ENCODE data around the gene TM9SF1. TPM values are rescaled to one million over a fixed set of nuclear protein-coding genes. Genes with fewer than 3 reads are reported as not detected.

TM9SF1 gene
- total and polyA plus RNA-seq, 9 of the 15 experiments (the other 6 are each of a cell fraction or from before 2014, with no cell fraction given) = 5.3 to 20.3 (median 11.8) TPM

DNA sequence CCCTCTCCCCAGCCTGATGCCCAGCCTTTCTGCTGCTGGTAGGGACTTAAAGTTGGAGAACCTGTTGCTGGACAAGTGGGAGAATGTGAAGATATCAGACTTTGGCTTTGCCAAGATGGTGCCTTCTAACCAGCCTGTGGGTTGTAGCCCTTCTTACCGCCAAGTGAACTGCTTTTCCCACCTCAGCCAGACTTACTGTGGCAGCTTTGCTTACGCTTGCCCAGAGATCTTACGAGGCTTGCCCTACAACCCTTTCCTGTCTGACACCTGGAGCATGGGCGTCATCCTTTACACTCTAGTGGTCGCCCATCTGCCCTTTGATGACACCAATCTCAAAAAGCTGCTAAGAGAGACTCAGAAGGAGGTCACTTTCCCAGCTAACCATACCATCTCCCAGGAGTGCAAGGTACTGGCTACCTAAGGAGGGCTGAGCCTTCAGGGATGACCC lies 11.9 kb upstream of the TM9SF1 start:
- Histone ChIP-seq H2AFZ (ENCODE audit: low read depth, low read length) (no peak overlapping the region), H3K9me3 (replicated peaks; ENCODE audit: control insufficient read depth, insufficient read depth, low read depth, low read length) (no peaks in the 10 kb centered on the region), H3K4me1 (replicated peaks in 1 of 2; ENCODE audit: control insufficient read depth in 2 of 2, insufficient read depth in 2 of 2, low read length in 2 of 2) (peaks cover 8 to 13% of the 10 kb centered on the region in 2 experiments; a peak in 4 of 5 replicates), H3K27ac (ENCODE audit: extremely low read depth, low read depth, low read length) (no peak overlapping the region), H3K36me3 (ENCODE audit: control insufficient read depth, insufficient read depth, low read length) (peaks cover 65% of the 10 kb centered on the region; the same call in 2 of the 3 replicates), H3K4me2 (ENCODE audit: insufficient read depth, low read length) (no peak overlapping the region), H3K9ac (ENCODE audit: insufficient read depth in 1 of 2, low read depth in 2 of 2, low read length in 2 of 2) (no peak overlapping the region; a peak in 1 of 4 replicates), H3K79me2 (ENCODE audit: control insufficient read depth, insufficient read depth, low read length) (peaks cover 8% of the 10 kb centered on the region; the same call in 2 of the 3 replicates), H4K20me1 (replicated peaks; ENCODE audit: control insufficient read depth, insufficient read depth, low read length) (no peaks in the 10 kb centered on the region; the same call in 1 of the 2 replicates), H3K4me3 (no peak overlapping the region), H3K9me1 (ENCODE audit: control insufficient read depth, insufficient read depth, low read length) (no peaks in the 10 kb centered on the region), H3K27me3 (ENCODE audit: control insufficient read depth in 2 of 2, insufficient read depth in 2 of 2, low read length in 2 of 2) (no peaks in the 10 kb centered on the region)
- ATAC-seq (no peak), DNase-seq (ENCODE audit: extremely low read depth in 1 of 4, low spot score in 3 of 4) (no peak), FAIRE-seq (no peak)
- POLR2A ChIA-PET = interaction anchor here (0.6 to 4.0 kb wide), 3 partner anchors 11 to 123 kb away, joined by 3 to 19 read pairs (median 4); partner anchors contain the start of genes CIDEB and TM9SF1
- in situ Hi-C loops (cut with MboI) = no loop called here
- CTCF ChIA-PET (ENCODE audit: low intra/inter-chr PET ratio) = no interaction called here
- no TSS peak for BruUV-seq (replicated peaks)
- WGBS (ENCODE audit: insufficient coverage, low coverage, missing lambda C conversion rate) = 89% methylated on average over 5 of the region's 5 CpGs
- intact Hi-C loops (cut with micrococcal nuclease) = no loop called here
- no peak for TF ChIP-seq KDM5B (IDR thresholded peaks at IDR 0.05; ENCODE audit: insufficient replicate concordance, low read depth, low read length)
- no peak for TF ChIP-seq CCNT2 (IDR thresholded peaks at IDR 0.05; ENCODE audit: borderline replicate concordance, extremely low read depth, insufficient read length, low read depth, low read length)
- no peak for TF ChIP-seq HIVEP1 (CRISPR knock-in tag; IDR thresholded peaks at IDR 0.05)
- no peak for TF ChIP-seq PRMT5 (CRISPR knock-in tag; IDR thresholded peaks at IDR 0.05)
- TF ChIP-seq, protein P1, sequence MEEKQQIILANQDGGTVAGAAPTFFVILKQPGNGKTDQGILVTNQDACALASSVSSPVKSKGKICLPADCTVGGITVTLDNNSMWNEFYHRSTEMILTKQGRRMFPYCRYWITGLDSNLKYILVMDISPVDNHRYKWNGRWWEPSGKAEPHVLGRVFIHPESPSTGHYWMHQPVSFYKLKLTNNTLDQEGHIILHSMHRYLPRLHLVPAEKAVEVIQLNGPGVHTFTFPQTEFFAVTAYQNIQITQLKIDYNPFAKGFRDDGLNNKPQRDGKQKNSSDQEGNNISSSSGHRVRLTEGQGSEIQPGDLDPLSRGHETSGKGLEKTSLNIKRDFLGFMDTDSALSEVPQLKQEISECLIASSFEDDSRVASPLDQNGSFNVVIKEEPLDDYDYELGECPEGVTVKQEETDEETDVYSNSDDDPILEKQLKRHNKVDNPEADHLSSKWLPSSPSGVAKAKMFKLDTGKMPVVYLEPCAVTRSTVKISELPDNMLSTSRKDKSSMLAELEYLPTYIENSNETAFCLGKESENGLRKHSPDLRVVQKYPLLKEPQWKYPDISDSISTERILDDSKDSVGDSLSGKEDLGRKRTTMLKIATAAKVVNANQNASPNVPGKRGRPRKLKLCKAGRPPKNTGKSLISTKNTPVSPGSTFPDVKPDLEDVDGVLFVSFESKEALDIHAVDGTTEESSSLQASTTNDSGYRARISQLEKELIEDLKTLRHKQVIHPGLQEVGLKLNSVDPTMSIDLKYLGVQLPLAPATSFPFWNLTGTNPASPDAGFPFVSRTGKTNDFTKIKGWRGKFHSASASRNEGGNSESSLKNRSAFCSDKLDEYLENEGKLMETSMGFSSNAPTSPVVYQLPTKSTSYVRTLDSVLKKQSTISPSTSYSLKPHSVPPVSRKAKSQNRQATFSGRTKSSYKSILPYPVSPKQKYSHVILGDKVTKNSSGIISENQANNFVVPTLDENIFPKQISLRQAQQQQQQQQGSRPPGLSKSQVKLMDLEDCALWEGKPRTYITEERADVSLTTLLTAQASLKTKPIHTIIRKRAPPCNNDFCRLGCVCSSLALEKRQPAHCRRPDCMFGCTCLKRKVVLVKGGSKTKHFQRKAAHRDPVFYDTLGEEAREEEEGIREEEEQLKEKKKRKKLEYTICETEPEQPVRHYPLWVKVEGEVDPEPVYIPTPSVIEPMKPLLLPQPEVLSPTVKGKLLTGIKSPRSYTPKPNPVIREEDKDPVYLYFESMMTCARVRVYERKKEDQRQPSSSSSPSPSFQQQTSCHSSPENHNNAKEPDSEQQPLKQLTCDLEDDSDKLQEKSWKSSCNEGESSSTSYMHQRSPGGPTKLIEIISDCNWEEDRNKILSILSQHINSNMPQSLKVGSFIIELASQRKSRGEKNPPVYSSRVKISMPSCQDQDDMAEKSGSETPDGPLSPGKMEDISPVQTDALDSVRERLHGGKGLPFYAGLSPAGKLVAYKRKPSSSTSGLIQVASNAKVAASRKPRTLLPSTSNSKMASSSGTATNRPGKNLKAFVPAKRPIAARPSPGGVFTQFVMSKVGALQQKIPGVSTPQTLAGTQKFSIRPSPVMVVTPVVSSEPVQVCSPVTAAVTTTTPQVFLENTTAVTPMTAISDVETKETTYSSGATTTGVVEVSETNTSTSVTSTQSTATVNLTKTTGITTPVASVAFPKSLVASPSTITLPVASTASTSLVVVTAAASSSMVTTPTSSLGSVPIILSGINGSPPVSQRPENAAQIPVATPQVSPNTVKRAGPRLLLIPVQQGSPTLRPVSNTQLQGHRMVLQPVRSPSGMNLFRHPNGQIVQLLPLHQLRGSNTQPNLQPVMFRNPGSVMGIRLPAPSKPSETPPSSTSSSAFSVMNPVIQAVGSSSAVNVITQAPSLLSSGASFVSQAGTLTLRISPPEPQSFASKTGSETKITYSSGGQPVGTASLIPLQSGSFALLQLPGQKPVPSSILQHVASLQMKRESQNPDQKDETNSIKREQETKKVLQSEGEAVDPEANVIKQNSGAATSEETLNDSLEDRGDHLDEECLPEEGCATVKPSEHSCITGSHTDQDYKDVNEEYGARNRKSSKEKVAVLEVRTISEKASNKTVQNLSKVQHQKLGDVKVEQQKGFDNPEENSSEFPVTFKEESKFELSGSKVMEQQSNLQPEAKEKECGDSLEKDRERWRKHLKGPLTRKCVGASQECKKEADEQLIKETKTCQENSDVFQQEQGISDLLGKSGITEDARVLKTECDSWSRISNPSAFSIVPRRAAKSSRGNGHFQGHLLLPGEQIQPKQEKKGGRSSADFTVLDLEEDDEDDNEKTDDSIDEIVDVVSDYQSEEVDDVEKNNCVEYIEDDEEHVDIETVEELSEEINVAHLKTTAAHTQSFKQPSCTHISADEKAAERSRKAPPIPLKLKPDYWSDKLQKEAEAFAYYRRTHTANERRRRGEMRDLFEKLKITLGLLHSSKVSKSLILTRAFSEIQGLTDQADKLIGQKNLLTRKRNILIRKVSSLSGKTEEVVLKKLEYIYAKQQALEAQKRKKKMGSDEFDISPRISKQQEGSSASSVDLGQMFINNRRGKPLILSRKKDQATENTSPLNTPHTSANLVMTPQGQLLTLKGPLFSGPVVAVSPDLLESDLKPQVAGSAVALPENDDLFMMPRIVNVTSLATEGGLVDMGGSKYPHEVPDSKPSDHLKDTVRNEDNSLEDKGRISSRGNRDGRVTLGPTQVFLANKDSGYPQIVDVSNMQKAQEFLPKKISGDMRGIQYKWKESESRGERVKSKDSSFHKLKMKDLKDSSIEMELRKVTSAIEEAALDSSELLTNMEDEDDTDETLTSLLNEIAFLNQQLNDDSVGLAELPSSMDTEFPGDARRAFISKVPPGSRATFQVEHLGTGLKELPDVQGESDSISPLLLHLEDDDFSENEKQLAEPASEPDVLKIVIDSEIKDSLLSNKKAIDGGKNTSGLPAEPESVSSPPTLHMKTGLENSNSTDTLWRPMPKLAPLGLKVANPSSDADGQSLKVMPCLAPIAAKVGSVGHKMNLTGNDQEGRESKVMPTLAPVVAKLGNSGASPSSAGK (IDR thresholded peaks at IDR 0.05) = no peak
- TF ChIP-seq, protein P2, sequence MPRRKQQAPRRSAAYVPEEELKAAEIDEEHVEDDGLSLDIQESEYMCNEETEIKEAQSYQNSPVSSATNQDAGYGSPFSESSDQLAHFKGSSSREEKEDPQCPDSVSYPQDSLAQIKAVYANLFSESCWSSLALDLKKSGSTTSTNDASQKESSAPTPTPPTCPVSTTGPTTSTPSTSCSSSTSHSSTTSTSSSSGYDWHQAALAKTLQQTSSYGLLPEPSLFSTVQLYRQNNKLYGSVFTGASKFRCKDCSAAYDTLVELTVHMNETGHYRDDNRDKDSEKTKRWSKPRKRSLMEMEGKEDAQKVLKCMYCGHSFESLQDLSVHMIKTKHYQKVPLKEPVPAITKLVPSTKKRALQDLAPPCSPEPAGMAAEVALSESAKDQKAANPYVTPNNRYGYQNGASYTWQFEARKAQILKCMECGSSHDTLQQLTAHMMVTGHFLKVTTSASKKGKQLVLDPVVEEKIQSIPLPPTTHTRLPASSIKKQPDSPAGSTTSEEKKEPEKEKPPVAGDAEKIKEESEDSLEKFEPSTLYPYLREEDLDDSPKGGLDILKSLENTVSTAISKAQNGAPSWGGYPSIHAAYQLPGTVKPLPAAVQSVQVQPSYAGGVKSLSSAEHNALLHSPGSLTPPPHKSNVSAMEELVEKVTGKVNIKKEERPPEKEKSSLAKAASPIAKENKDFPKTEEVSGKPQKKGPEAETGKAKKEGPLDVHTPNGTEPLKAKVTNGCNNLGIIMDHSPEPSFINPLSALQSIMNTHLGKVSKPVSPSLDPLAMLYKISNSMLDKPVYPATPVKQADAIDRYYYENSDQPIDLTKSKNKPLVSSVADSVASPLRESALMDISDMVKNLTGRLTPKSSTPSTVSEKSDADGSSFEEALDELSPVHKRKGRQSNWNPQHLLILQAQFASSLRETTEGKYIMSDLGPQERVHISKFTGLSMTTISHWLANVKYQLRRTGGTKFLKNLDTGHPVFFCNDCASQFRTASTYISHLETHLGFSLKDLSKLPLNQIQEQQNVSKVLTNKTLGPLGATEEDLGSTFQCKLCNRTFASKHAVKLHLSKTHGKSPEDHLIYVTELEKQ (CRISPR knock-in tag; IDR thresholded peaks at IDR 0.05) = no peak
- no peak for TF ChIP-seq CBX5 (IDR thresholded peaks at IDR 0.05; ENCODE audit: borderline replicate concordance, low read depth)
